CD4-positive, alpha-beta T cell treated with Interferon gamma for 1 hour (primary cell): ENCODE results near the gene ARHGAP8.
"Not testable (repeated sequence)": the region's sequence is repeated elsewhere in the genome, so short reads cannot be mapped to it uniquely, and the experiment has no call there.

Source experiments
- DNase-seq: peaks from one replicate; pipeline ENCODE4 v3.0.0-alpha.2; 2020

The ARHGAP8 gene

DNA sequence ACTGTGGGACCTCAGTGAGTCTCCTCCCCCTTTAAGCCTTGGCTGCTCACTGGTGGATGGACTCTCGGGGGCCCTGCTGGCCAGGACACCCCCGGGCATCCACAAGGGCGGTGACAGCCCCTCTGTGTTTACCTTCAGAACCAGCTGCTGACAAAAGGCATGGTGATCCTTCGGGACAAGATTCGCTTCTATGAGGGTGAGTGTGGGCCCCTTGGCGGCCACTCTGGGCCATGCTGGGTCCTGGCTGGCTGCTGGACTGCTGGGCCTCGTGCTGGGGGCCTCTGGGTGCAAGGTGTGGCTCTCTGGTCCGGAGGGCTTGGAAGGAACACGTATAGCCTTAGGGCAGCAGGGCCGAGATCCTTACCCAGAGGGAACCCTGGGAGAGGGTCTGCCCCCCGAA is 25.9 kb upstream of the ARHGAP8 start:
- DNase-seq, result no peak

DNA sequence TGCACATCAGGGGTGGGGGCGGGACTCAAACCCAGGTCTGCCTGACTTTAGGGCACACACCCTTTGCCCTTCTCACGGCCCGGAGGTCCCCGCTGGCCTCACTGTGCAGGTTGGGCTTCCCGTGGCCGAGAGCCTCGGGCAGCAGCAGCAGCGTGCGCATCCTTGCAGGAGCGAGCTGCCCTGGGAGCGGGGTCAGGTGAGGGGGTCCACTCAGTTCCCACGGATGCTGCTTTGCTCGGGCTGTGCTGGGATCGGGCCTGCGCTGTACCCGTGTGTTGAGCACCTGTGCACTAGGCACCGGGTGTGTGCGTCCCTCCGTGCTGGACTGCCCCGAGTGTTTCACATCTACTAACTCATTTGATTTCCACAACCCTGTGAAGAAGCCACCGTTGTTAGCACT is 25.2 kb upstream of the ARHGAP8 start:
- DNase-seq, result no peak

DNA sequence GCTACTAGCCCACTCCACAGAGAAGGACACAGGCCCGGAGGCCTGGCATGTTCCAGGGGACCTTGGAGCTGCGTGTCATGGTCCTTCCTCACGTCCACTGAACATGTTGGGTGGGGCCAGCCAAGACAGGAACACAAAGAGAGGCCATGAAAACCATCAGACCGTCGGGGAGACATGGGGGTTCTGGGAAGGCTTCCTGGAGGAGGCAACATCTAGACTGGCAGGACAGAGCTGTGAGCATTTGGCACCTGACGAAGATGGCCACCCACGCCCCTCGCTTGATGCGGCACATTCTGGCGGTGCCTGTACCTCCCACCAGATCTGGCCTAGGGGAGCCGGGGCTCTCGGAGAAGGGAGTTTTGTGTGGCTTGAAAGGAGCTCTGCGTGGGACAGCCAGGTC is 24.7 kb upstream of the ARHGAP8 start:
- no peak for DNase-seq

- DNase-seq, result no peak
Measured at GRCh38 chr22:44728761-44729324, 23.5 kb upstream of the ARHGAP8 start.

- DNase-seq, result no peak
Measured at GRCh38 chr22:44729391-44730021, 22.9 kb upstream of the ARHGAP8 start.

- no peak for DNase-seq
Measured at GRCh38 chr22:44730022-44730393, 22.4 kb upstream of the ARHGAP8 start.

GRCh38 chr22:44730490-44731356 is 21.7 kb upstream of the ARHGAP8 start:
- DNase-seq, result no peak

- DNase-seq, result no peak
Measured at GRCh38 chr22:44731357-44731970, 20.9 kb upstream of the ARHGAP8 start.

GRCh38 chr22:44732017-44732561 is 20.3 kb upstream of the ARHGAP8 start:
- DNase-seq, result no peak

GRCh38 chr22:44732661-44733060 is 19.7 kb upstream of the ARHGAP8 start:
- no peak for DNase-seq

DNA sequence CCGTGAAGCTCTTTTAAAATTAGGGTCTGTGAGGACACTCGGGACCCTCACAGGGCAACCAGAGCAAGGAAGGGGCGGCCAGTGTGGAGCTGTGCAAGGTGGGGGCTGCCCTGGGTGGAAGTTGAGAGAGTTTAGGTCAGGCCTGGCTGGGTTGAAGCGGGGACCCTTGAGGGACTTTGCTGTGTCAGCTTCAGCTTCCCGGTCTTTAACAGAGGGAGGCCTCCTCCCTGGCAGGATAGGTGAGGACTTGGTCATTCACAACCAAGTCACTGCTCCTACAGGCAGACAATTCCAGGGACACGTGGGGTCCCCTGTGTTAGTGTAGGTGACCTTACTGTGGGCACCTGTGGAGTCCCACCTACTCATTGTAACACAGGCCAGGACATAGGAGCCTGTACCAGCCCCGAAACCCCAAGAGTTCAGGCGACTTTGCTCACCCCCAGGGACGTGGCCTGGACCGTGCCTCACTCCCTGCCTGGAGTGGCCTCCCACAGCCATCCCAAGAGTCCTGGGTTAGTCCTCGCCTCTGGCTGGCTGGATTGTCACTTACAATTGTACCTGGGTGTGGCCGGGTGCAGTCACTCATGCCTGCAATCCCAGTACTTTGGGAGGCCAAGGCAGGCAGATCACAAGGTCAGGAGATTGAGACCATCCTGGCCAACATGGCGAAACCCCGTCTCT is 18.8 kb upstream of the ARHGAP8 start:
- DNase-seq, result no peak

DNA sequence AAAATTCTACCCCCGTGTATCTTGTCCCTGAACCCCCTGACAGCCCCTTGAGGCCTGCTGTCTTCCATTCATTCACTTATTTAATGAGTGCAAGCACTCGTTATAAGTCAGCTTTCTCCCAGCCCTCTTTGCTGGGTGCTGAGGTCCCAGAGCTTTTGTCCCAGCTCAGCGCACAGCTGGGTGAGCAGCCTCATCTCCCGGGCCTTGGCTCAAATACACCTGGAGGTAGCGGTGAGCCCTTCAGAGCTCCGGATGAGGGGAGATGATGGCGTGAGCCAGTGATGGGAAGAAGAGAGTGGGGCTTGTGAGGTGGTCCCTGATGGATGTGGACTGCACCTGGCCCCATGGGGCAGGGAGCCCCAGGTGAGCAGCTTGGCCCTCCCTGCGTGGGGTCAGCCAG is 18.1 kb upstream of the ARHGAP8 start:
- no peak for DNase-seq

GRCh38 chr22:44734801-44735517 is 17.4 kb upstream of the ARHGAP8 start:
- DNase-seq, result no peak

DNA sequence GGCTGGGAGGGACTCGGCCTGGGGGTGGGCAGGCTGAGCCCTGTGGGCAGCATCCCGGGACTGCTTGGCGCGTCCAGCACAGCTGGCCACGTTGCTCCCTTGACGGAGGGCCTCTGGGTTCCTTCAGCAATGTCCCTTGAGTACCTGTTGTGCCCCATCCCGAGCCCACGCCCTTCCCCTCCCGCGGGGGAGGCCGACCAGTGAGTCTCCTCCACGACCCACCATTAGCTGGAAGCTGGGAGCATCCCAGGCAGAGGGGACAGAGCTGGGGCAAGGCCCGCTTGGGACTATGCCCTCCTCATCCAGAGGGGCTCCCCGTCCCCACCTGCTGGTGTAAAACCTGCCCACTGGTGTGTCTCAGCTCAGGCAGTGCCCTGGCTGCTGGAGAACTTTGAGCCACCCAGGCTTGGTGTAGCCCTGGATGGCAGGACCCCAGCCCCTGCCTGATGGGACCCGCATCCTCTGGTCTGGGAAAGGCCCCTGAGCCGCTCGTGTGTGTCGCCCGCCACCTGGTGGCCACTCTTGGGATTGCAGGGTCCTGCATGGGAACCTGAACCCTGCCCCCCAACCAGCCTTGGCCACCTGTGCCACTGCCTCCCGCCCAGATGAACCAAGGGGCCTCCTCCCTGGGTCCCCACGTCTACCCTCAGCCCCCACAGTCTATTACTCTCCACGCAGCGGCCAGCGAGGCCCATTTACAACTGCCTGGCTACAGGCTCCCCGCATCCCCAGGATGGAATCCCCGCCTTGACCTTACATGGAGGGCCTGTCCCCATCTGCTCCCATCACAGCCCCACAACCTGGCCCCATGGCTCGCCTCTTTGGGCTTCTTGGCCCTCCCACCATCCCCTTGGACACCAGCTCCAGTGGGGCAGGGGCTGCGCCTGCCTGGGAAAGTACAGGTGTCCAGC is 16.6 kb upstream of the ARHGAP8 start:
- DNase-seq, result peak; percentile 69

GRCh38 chr22:44736581-44737405 is 15.6 kb upstream of the ARHGAP8 start:
- DNase-seq, result no peak

- DNase-seq, result no peak
Measured at GRCh38 chr22:44737406-44738346, 14.7 kb upstream of the ARHGAP8 start.

- no peak for DNase-seq
Measured at GRCh38 chr22:44738347-44738715, 14.0 kb upstream of the ARHGAP8 start.

GRCh38 chr22:44739024-44739423 is 13.4 kb upstream of the ARHGAP8 start:
- DNase-seq, result no peak

GRCh38 chr22:44739666-44740065 is 12.7 kb upstream of the ARHGAP8 start:
- not testable (repeated sequence) for DNase-seq
